Measurements from ENCODE around the gene NPR3. TPM values are rescaled to one million over a fixed set of nuclear protein-coding genes. Genes with fewer than 3 reads are reported as not detected.
A peak's percentile ranks its signal among the peaks of the same experiment; 100 is the strongest.

Gene NPR3
- polyA plus RNA-seq (2012; ENCODE audit: missing spikeins) = 0.28 TPM

GRCh38 chr5:32710550-32711361, at the start of gene NPR3:
Gene NPR3, plus strand, starts transcription at chr5:32711321. Its CDS starts 456 bp downstream, at chr5:32711777.
- DNase-seq (ENCODE audit: insufficient read length) = peak; percentile 24
- no peak for FAIRE-seq
- no peak for TF ChIP-seq TAF1 (IDR thresholded peaks at IDR 0.05; ENCODE audit: borderline replicate concordance, low read depth, low read length)
- no peak for TF ChIP-seq POLR2AphosphoS5 (IDR thresholded peaks at IDR 0.05; ENCODE audit: low read depth, low read length)
- TF ChIP-seq POLR2A (IDR thresholded peaks at IDR 0.05; ENCODE audit: low read depth, low read length) = no peak

- no peak for TF ChIP-seq POLR2A (IDR thresholded peaks at IDR 0.05; ENCODE audit: low read depth, low read length)
- TF ChIP-seq POLR2AphosphoS5 (IDR thresholded peaks at IDR 0.05; ENCODE audit: low read depth, low read length) = no peak
- TF ChIP-seq TAF1 (IDR thresholded peaks at IDR 0.05; ENCODE audit: borderline replicate concordance, low read depth, low read length) = no peak
- no peak for DNase-seq (ENCODE audit: insufficient read length)
- FAIRE-seq = no peak
Measured at GRCh38 chr5:32664523-32664922, 46.6 kb upstream of the NPR3 start.

GRCh38 chr5:32668552-32668951, 42.6 kb upstream of the NPR3 start:
- FAIRE-seq = no peak

GRCh38 chr5:32673272-32673671, 37.8 kb upstream of the NPR3 start:
- no peak for DNase-seq (ENCODE audit: insufficient read length)
- TF ChIP-seq POLR2A (IDR thresholded peaks at IDR 0.05; ENCODE audit: low read depth, low read length) (no peak), POLR2AphosphoS5 (IDR thresholded peaks at IDR 0.05; ENCODE audit: low read depth, low read length) (no peak), TAF1 (IDR thresholded peaks at IDR 0.05; ENCODE audit: borderline replicate concordance, low read depth, low read length) (no peak)
- FAIRE-seq = no peak

More at GRCh38 chr5:32668552-32668951, 42.6 kb upstream of the NPR3 start:
- DNase-seq (ENCODE audit: insufficient read length) = no peak
- TF ChIP-seq POLR2AphosphoS5 (IDR thresholded peaks at IDR 0.05; ENCODE audit: low read depth, low read length) (no peak), POLR2A (IDR thresholded peaks at IDR 0.05; ENCODE audit: low read depth, low read length) (no peak), TAF1 (IDR thresholded peaks at IDR 0.05; ENCODE audit: borderline replicate concordance, low read depth, low read length) (no peak)

- DNase-seq (ENCODE audit: insufficient read length) (no peak), FAIRE-seq (no peak)
- TF ChIP-seq POLR2A (IDR thresholded peaks at IDR 0.05; ENCODE audit: low read depth, low read length) (no peak), TAF1 (IDR thresholded peaks at IDR 0.05; ENCODE audit: borderline replicate concordance, low read depth, low read length) (no peak)
Measured at GRCh38 chr5:32677023-32677422, 34.1 kb upstream of the NPR3 start.

GRCh38 chr5:32678472-32678871, 32.6 kb upstream of the NPR3 start:
- FAIRE-seq (no peak), DNase-seq (ENCODE audit: insufficient read length) (no peak)

GRCh38 chr5:32679218-32679617, 31.9 kb upstream of the NPR3 start:
- TF ChIP-seq TAF1 (IDR thresholded peaks at IDR 0.05; ENCODE audit: borderline replicate concordance, low read depth, low read length) (no peak), POLR2AphosphoS5 (IDR thresholded peaks at IDR 0.05; ENCODE audit: low read depth, low read length) (no peak), POLR2A (IDR thresholded peaks at IDR 0.05; ENCODE audit: low read depth, low read length) (no peak)
- FAIRE-seq (no peak), DNase-seq (ENCODE audit: insufficient read length) (no peak)

More at GRCh38 chr5:32678472-32678871, 32.6 kb upstream of the NPR3 start:
- TF ChIP-seq TAF1 (IDR thresholded peaks at IDR 0.05; ENCODE audit: borderline replicate concordance, low read depth, low read length) = no peak
- no peak for TF ChIP-seq POLR2AphosphoS5 (IDR thresholded peaks at IDR 0.05; ENCODE audit: low read depth, low read length)
- TF ChIP-seq POLR2A (IDR thresholded peaks at IDR 0.05; ENCODE audit: low read depth, low read length) = no peak

- TF ChIP-seq TAF1 (IDR thresholded peaks at IDR 0.05; ENCODE audit: borderline replicate concordance, low read depth, low read length) (no peak), POLR2AphosphoS5 (IDR thresholded peaks at IDR 0.05; ENCODE audit: low read depth, low read length) (no peak), POLR2A (IDR thresholded peaks at IDR 0.05; ENCODE audit: low read depth, low read length) (no peak)
- DNase-seq (ENCODE audit: insufficient read length) (no peak), FAIRE-seq (no peak)
Measured at GRCh38 chr5:32680183-32680582, 30.9 kb upstream of the NPR3 start.

GRCh38 chr5:32683125-32683524, 28.0 kb upstream of the NPR3 start:
- FAIRE-seq = no peak
- no peak for TF ChIP-seq TAF1 (IDR thresholded peaks at IDR 0.05; ENCODE audit: borderline replicate concordance, low read depth, low read length)
- TF ChIP-seq POLR2AphosphoS5 (IDR thresholded peaks at IDR 0.05; ENCODE audit: low read depth, low read length) = no peak
- no peak for TF ChIP-seq POLR2A (IDR thresholded peaks at IDR 0.05; ENCODE audit: low read depth, low read length)
- DNase-seq (ENCODE audit: insufficient read length) = no peak

GRCh38 chr5:32684260-32684659, 26.9 kb upstream of the NPR3 start:
- FAIRE-seq = no peak
- DNase-seq (ENCODE audit: insufficient read length) = no peak
- TF ChIP-seq POLR2A (IDR thresholded peaks at IDR 0.05; ENCODE audit: low read depth, low read length) (no peak), TAF1 (IDR thresholded peaks at IDR 0.05; ENCODE audit: borderline replicate concordance, low read depth, low read length) (no peak), POLR2AphosphoS5 (IDR thresholded peaks at IDR 0.05; ENCODE audit: low read depth, low read length) (no peak)

- TF ChIP-seq POLR2AphosphoS5 (IDR thresholded peaks at IDR 0.05; ENCODE audit: low read depth, low read length) (no peak), TAF1 (IDR thresholded peaks at IDR 0.05; ENCODE audit: borderline replicate concordance, low read depth, low read length) (no peak), POLR2A (IDR thresholded peaks at IDR 0.05; ENCODE audit: low read depth, low read length) (no peak)
- DNase-seq (ENCODE audit: insufficient read length) (no peak), FAIRE-seq (no peak)
Measured at GRCh38 chr5:32686799-32687498, 24.2 kb upstream of the NPR3 start.

GRCh38 chr5:32687499-32687831, 23.7 kb upstream of the NPR3 start:
- TF ChIP-seq POLR2A (IDR thresholded peaks at IDR 0.05; ENCODE audit: low read depth, low read length) = no peak
- no peak for TF ChIP-seq TAF1 (IDR thresholded peaks at IDR 0.05; ENCODE audit: borderline replicate concordance, low read depth, low read length)
- TF ChIP-seq POLR2AphosphoS5 (IDR thresholded peaks at IDR 0.05; ENCODE audit: low read depth, low read length) = no peak
- DNase-seq (ENCODE audit: insufficient read length) = no peak
- FAIRE-seq = no peak

All from GM12892 (cell line).